GM21576 (cell line): ENCODE data around the gene CASTOR1.
A peak's percentile ranks its signal among the peaks of the same experiment; 100 is the strongest.
"Not testable (repeated sequence)": the region's sequence is repeated elsewhere in the genome, so short reads cannot be mapped to it uniquely, and the experiment has no call there.

Experiments used
- ATAC-seq: cut with Tn5 transposase; IDR thresholded peaks from one replicate; pipeline ENCODE4 v1.9.1; 2021; ENCODE audit warnings: mild to moderate bottlenecking, moderate library complexity; ENCODE audit not compliant: unreplicated experiment

Gene CASTOR1

GRCh38 chr22:30289141-30289979 lies at the start of gene CASTOR1:
Gene CASTOR1 (minus strand): TSS chr22:30289505. CDS start chr22:30289497, 8 bp downstream.
- peak; percentile 58 for ATAC-seq

DNA sequence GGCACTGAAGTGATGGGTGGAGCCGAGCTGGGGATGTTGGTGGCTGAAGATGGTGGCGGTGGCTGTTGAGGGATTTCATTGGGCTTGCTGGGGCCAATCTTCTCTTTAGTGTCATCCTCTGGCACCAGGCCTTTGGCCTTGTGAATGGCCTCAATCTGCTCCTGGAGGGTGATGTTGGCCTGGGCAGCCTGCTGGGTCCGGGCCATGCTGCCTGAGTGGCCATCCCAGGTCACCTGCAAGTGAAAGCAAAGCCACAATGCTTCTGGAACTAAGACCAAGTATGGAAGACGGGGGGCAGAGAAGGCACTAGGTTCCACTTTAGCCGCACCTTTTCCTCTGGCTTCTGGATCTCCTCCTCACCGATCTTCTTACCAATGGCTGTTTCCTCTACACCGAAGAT lies 49.5 kb upstream of the CASTOR1 start:
- no peak for ATAC-seq

GRCh38 chr22:30338341-30338740 lies 49.0 kb upstream of the CASTOR1 start:
- not testable (repeated sequence) for ATAC-seq

DNA sequence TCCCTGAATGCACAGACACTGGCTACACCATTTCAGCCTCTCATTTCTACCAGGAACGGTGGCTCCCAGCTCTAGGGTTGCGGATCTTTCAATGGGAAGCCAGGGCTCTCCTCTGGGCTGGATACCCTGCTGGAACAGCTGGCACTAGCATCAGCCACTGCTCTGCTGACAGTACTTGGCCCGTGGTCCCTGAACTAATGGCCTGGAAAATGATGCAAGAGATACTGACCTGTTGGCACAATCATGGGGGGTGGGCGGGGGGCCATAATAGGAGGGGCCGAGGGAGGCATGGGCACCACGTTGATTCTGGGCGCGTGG lies 48.1 kb upstream of the CASTOR1 start:
- no peak for ATAC-seq

GRCh38 chr22:30336752-30337460 lies 47.6 kb upstream of the CASTOR1 start:
- ATAC-seq: no peak

DNA sequence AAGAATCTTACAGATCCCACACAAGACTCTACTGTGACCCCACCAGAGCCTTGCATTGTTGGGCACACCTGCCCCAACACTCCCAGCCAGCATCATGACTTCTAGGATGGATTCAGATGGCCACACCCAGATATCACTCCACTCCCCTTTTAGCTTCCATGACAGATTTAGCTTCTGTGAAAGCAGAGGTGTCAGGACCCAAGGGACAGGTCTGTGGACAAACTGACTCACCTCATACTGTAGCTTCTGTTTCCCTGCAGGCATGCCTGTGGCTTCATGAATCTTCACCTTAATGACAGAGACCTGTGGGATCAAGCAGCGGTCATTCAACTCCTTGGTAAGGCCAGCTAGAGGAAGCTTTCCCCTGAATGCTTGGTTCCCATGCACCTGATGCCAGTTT lies 45.9 kb upstream of the CASTOR1 start:
- no peak for ATAC-seq

GRCh38 chr22:30334646-30335045 lies 45.3 kb upstream of the CASTOR1 start:
- no peak for ATAC-seq

GRCh38 chr22:30333707-30334087 lies 44.4 kb upstream of the CASTOR1 start:
- ATAC-seq: no peak

GRCh38 chr22:30332994-30333706 lies 43.8 kb upstream of the CASTOR1 start:
- no peak for ATAC-seq

GRCh38 chr22:30332551-30332950 lies 43.2 kb upstream of the CASTOR1 start:
- ATAC-seq: no peak

- no peak for ATAC-seq
Observed at GRCh38 chr22:30328466-30329049, 39.3 kb upstream of the CASTOR1 start.

DNA sequence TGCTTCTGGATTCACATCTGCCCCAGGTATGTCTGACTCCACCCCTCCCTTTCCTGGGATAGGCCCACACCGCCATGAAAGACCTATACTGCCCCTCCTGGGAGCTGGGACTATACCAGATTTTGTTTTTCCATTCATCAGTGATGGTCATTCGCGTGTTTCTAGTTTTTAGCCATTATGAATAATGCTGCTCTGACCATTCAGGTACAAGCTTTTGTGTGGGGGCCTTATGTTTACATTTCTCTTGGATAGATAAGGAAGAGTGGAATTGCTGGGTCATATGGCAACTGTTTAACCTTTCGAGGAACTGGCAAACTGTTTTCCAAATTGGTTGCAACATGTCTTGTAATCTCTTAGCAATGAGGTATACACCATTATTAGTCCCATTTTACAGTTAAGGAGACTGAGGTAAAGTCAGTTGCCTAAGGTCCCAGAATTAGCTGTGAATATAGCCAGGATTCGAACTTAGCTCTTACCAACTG lies 38.6 kb upstream of the CASTOR1 start:
- no peak for ATAC-seq

DNA sequence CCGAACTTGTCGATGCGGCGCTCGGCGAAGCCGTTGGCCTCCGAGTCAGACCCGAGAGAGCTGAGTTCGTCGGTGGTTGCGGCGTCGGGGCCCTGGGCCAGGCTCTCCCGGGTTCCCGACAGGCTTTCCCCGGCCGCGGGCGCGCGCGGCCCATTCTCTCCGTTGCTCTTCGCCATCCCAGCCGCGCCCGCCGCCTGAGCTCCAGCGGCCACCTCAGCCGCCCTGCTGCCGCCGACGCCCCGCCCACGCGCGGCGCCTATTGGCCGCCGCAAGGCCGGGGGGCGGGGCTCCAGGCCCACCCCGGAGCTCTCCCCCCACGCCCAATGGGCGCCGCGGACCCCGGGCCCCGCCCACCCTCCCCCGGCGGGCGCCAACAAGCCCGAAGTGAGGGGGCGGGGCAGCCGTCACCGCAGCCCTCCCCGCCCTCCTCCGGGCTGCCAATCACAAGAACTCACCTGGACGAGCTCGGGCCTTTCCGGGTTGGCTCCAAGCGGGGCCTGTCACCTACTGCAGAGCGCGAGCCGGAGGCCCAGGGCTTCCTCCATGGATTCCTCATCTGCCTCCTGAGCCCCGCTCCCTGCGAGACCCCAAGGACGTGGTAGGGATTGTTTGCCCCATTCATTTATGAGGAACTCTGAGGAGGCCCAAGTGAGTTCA lies 37.5 kb upstream of the CASTOR1 start, which contains the start of gene TBC1D10A:
Gene TBC1D10A, minus strand, starts transcription at position 236 of the 657 bp plus-strand sequence. Its CDS starts 60 bp downstream, at position 176.
- ATAC-seq: peak; percentile 74

- peak; percentile 19 for ATAC-seq
Observed at GRCh38 chr22:30326255-30326705, 37.0 kb upstream of the CASTOR1 start.

GRCh38 chr22:30325724-30326254 lies 36.5 kb upstream of the CASTOR1 start:
- no peak for ATAC-seq

GRCh38 chr22:30325065-30325720 lies 35.9 kb upstream of the CASTOR1 start:
- no peak for ATAC-seq

- no peak for ATAC-seq
Observed at GRCh38 chr22:30324014-30324730, 34.9 kb upstream of the CASTOR1 start.

DNA sequence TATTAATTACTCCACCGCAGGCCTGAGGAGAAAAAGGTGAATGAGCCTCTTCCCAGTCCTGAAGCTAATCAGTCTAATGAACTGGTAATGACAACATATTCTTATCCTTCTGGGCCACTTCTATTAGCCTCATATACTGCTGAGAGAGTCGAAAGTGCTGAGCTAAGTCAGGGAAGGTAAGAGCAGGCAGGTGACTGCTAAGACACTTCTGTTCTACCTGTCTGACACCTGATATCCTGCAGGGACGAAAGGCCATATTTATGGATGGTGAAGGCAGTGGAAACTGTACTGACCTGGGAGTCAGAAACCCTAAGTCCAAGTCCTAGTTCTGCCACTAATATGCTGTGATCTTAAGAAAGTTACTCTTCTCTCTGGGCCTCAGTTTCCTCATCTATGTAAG lies 33.9 kb upstream of the CASTOR1 start:
- ATAC-seq: no peak

DNA sequence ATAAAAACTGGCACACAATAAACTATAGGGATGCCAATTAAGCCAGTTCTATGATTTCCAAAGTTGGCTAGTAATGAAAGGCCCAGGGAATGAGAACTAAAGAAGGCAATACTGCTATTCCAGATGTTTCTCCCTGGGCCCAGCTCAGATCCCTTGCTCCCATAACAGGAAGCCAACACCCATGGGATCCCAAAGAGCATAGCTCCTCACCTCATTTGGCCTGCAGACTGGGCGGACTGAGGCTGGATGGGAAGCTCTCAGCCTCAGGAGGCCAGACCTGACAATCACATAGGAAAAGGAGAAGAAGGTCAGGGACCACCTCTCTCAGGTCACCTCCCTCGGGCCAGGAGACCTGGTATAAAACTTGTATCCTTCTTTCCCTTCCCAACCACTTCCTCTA lies 32.2 kb upstream of the CASTOR1 start:
- no peak for ATAC-seq
